DMS153 treated with DMSO at 0.1 percent for 48 hours (cell line): Measurements from ENCODE around the gene LSS.
"Not testable (repeated sequence)": the region's sequence is repeated elsewhere in the genome, so short reads cannot be mapped to it uniquely, and the experiment has no call there.

Source experiments
- DNase-seq: peaks from one replicate; lab custom pipeline; 2025; ENCODE audit not compliant: unreplicated experiment; lab: John Stamatoyannopoulos, UW

LSS gene

GRCh38 chr21:46154955-46155513 lies 73.5 kb downstream of the LSS start:
- DNase-seq, result no peak

- DNase-seq, result no peak
Observed at GRCh38 chr21:46154155-46154954, 74.2 kb downstream of the LSS start.

- peak; percentile 8 for DNase-seq
Observed at GRCh38 chr21:46153247-46154154, 75.1 kb downstream of the LSS start.

GRCh38 chr21:46152927-46153246 lies 75.7 kb downstream of the LSS start:
- DNase-seq, result no peak

GRCh38 chr21:46151989-46152926 lies 76.3 kb downstream of the LSS start:
- no peak for DNase-seq

- no peak for DNase-seq
Observed at GRCh38 chr21:46151261-46151988, 77.1 kb downstream of the LSS start.

- no peak for DNase-seq
Observed at GRCh38 chr21:46150491-46151121, 78.0 kb downstream of the LSS start.

GRCh38 chr21:46150073-46150472 lies 78.5 kb downstream of the LSS start:
- no peak for DNase-seq

- DNase-seq, result no peak
Observed at GRCh38 chr21:46149205-46149901, 79.2 kb downstream of the LSS start.

- DNase-seq, result no peak
Observed at GRCh38 chr21:46148106-46148505, 80.5 kb downstream of the LSS start.

GRCh38 chr21:46147429-46147828 lies 81.1 kb downstream of the LSS start:
- DNase-seq, result not testable (repeated sequence)

- DNase-seq, result no peak
Observed at GRCh38 chr21:46146856-46147255, 81.7 kb downstream of the LSS start.

- no peak for DNase-seq
Observed at GRCh38 chr21:46145840-46146691, 82.5 kb downstream of the LSS start.

- no peak for DNase-seq
Observed at GRCh38 chr21:46145159-46145839, 83.3 kb downstream of the LSS start.

GRCh38 chr21:46144464-46145070 lies 84.0 kb downstream of the LSS start:
- DNase-seq, result no peak

- no peak for DNase-seq
Observed at GRCh38 chr21:46142582-46143473, 85.7 kb downstream of the LSS start.
